22Rv1 (cell line): ENCODE measurements around the gene PCDHA13.

Experiments used
- ZFX ChIP-seq: fragments of 450-650 bp; IDR thresholded peaks from 2 replicates; pipeline ENCODE4 v1.6.1; 2017; ENCODE audit warnings: antibody characterized with exemption, borderline replicate concordance
- TF ChIP-seq, protein P1 (sequence below): fragments of 450-650 bp; IDR thresholded peaks from 2 replicates; pipeline ENCODE4 v1.5.1; 2017; ENCODE audit warnings: mild to moderate bottlenecking

DNA sequence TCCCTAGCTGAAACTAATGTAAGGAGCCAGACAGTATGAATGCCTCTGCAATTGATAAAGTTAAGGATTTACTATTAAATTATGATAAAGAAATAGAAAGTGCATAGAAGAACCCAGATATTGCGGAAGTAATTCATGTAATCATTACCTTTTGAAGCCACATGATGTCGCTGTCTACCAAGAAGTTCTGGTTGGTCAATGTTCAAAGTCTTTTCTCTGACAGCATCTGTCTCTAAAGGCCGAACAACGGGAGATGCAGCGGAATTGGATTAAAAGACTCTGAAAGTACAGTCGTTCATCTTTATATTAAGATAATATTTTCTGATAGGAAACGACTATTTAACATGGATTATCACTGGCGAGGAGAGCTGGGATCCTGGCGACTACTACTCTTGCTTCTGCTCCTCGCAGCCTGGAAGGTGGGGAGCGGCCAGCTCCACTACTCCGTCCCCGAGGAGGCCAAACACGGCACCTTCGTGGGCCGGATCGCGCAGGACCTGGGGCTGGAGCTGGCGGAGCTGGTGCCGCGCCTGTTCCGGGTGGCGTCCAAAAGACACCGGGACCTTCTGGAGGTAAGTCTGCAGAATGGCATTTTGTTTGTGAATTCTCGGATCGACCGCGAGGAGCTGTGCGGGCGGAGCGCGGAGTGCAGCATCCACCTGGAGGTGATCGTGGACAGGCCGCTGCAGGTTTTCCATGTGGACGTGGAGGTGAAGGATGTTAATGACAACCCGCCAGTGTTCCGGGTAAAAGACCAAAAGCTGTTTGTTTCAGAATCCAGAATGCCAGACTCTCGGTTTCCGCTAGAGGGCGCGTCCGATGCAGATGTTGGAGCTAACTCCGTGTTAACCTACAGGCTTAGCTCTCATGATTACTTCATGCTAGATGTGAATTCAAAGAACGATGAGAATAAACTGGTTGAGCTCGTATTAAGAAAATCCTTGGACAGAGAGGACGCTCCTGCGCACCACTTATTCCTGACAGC is 40.7 kb upstream of the PCDHA13 start, which contains the start of gene PCDHA8:
- TF ChIP-seq, protein P1, sequence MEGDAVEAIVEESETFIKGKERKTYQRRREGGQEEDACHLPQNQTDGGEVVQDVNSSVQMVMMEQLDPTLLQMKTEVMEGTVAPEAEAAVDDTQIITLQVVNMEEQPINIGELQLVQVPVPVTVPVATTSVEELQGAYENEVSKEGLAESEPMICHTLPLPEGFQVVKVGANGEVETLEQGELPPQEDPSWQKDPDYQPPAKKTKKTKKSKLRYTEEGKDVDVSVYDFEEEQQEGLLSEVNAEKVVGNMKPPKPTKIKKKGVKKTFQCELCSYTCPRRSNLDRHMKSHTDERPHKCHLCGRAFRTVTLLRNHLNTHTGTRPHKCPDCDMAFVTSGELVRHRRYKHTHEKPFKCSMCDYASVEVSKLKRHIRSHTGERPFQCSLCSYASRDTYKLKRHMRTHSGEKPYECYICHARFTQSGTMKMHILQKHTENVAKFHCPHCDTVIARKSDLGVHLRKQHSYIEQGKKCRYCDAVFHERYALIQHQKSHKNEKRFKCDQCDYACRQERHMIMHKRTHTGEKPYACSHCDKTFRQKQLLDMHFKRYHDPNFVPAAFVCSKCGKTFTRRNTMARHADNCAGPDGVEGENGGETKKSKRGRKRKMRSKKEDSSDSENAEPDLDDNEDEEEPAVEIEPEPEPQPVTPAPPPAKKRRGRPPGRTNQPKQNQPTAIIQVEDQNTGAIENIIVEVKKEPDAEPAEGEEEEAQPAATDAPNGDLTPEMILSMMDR: peak; percentile 88
- TF ChIP-seq ZFX: no peak
